Esophagus muscularis mucosa (tissue), 4 donors: Measurements from ENCODE around the gene AKAP9.

ENCODE experiments used
- CTCF ChIP-seq, 3 experiments: fragments of 200-600 bp in 2 of 3; fragments of 450-650 bp in 1 of 3; sonication (generic) in 2 of 3; IDR thresholded peaks; one replicate each; pipeline ENCODE4 v1.5.1; 2017 to 2019; ENCODE audit warnings: antibody characterized with exemption in 3 of 3, mild to moderate bottlenecking in 2 of 3, moderate library complexity in 1 of 3
- EP300 ChIP-seq: sonication (generic); formaldehyde crosslinking; IDR thresholded peaks from one replicate; pipeline ENCODE4 v1.6.1; 2017; ENCODE audit warnings: antibody characterized with exemption
- POLR2AphosphoS5 ChIP-seq, 2 donors: sonication (generic); formaldehyde crosslinking; IDR thresholded peaks; one replicate each; pipeline ENCODE4 v1.6.1; 2017; ENCODE audit warnings: antibody characterized with exemption in 2 of 2

- TF ChIP-seq CTCF (IDR thresholded peaks at IDR 0.05) (no peak), EP300 (no peak), POLR2AphosphoS5 (IDR thresholded peaks at IDR 0.05) (no peak)
Observed at GRCh38 chr7:92002720-92003119, 62.1 kb downstream of the AKAP9 start.
